GM06990 (cell line): ENCODE measurements around the gene ASTL.

Experiments used
- DNase-seq: peaks from one replicate; pipeline ENCODE4 v3.0.0-alpha.2; 2011; ENCODE audit not compliant: insufficient read length; ENCODE audit errors: extremely low read depth
- H3K27me3 ChIP-seq: replicated peaks from 2 replicates; pipeline ENCODE4 v1.6.0; 2011; ENCODE audit warnings: low read length; ENCODE audit not compliant: control insufficient read depth, insufficient read depth
- H3K36me3 ChIP-seq: 2 replicates; pipeline ENCODE4 v1.5.1; 2011; ENCODE audit warnings: low read length; ENCODE audit not compliant: control insufficient read depth, insufficient read depth
- H3K4me3 ChIP-seq: replicated peaks from 2 replicates; pipeline ENCODE4 v1.5.1; 2011; ENCODE audit warnings: low read depth, mild to moderate bottlenecking, control low read depth, low read length
- TF ChIP-seq, protein P1 (sequence below): IDR thresholded peaks from 2 replicates; pipeline ENCODE4 v1.5.1; 2011; ENCODE audit warnings: low read length, control low read depth, mild to moderate bottlenecking, inconsistent platforms; ENCODE audit not compliant: insufficient read depth, poor library complexity, severe bottlenecking

Gene ASTL

GRCh38 chr2:96150007-96150640, 11.8 kb upstream of the ASTL start:
- TF ChIP-seq, protein P1, sequence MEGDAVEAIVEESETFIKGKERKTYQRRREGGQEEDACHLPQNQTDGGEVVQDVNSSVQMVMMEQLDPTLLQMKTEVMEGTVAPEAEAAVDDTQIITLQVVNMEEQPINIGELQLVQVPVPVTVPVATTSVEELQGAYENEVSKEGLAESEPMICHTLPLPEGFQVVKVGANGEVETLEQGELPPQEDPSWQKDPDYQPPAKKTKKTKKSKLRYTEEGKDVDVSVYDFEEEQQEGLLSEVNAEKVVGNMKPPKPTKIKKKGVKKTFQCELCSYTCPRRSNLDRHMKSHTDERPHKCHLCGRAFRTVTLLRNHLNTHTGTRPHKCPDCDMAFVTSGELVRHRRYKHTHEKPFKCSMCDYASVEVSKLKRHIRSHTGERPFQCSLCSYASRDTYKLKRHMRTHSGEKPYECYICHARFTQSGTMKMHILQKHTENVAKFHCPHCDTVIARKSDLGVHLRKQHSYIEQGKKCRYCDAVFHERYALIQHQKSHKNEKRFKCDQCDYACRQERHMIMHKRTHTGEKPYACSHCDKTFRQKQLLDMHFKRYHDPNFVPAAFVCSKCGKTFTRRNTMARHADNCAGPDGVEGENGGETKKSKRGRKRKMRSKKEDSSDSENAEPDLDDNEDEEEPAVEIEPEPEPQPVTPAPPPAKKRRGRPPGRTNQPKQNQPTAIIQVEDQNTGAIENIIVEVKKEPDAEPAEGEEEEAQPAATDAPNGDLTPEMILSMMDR = no peak

DNA sequence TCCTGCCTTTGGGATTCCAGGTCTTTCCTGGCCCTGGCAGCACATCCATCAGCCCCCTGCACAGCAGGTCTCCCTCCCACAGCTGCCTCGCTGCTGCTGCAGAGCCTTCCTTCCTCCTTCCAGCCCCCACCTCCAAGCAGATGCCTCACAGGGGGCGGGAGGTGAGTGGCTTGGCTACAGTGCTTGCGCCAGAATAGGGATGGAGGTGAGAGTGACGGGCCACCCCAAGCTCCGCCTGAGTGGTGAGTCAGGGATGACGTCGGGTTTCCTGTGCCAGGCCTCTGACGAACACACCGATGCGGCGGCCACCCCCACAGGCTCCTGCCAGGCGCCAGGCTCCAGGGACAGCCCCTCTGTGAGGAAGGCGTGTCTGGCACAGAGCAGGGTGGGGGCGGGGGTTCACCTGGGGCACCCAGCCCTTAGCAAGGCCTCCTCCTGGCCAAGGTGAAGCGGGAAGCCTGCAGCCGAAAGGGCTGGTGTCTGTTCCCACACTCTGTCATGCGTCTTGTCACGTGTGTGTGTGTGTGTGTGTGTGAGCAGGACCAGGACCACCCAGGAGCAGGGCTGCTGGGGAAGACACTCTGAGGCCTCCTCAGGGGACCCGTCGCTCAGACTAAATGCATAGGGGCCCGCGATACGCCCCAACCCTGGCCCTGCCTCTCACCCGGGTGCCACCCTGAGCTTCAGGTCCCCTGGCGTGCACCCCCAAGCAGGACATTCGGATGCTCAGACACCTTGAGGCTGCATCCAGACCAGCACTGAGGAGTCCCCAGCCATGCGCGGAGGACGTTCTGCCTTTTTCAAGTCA, 10.3 kb upstream of the ASTL start:
- DNase-seq = peak; percentile 88
- 0 out of 2 replicates have a peak overlapping the region, but pooled peaks have one; percentile 6 for H3K4me3 ChIP-seq

More at GRCh38 chr2:96150007-96150640, 11.8 kb upstream of the ASTL start:
- H3K27me3 ChIP-seq = no peaks in the 10 kb centered on the region
- no peak overlapping the region for H3K4me3 ChIP-seq
- DNase-seq = no peak
- no peaks in the 10 kb centered on the region for H3K36me3 ChIP-seq

DNA sequence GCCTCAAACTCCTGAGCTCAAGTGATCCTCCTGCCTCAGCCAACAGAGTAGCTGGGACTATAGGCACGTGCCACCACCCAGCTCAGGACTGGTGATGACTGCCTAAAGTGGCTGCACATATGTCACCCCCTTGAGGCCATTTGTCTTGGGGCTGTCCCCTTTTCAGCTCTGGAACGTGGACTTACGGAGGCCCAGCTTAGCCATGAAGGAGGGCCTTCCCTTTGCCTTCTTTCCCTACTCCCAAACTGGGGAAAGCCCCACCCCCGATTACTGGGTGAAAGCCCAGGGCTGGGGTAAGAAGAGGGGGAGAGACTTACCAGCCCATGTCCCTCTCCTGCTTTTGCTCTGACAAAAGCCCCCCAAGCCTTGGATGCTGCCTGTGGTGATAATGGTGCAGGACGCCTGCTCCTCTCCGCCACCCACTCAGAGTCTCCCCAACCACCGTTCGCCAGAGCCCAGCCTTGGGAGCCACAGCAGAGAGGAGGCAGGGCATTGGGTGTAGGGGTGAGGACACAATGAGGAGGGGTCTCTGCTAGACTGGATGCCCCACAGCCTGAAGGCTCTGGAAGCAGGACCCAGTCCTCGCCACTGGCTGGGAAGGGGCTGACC, 9.4 kb upstream of the ASTL start:
- no peak overlapping the region for H3K4me3 ChIP-seq
- TF ChIP-seq, protein P1 = no peak
- no peaks in the 10 kb centered on the region for H3K27me3 ChIP-seq
- no peak for DNase-seq
- H3K36me3 ChIP-seq = peaks cover 12% of the 10 kb centered on the region

More for the DNA sequence above, 10.3 kb upstream of the ASTL start:
- H3K27me3 ChIP-seq = no peaks in the 10 kb centered on the region
- TF ChIP-seq, protein P1 = no peak
- peaks cover 6% of the 10 kb centered on the region for H3K36me3 ChIP-seq

- Histone ChIP-seq H3K36me3 (peaks cover 18% of the 10 kb centered on the region), H3K27me3 (no peaks in the 10 kb centered on the region), H3K4me3 (peak overlapping the region; percentile 41)
- no peak for DNase-seq
- TF ChIP-seq, protein P1 = no peak
Observed at GRCh38 chr2:96146881-96147592, 8.7 kb upstream of the ASTL start.

- Histone ChIP-seq H3K27me3 (no peaks in the 10 kb centered on the region), H3K4me3 (peak overlapping the region; percentile 41), H3K36me3 (peaks cover 18% of the 10 kb centered on the region)
- TF ChIP-seq, protein P1 = no peak
- DNase-seq = peak; percentile 93
Observed at GRCh38 chr2:96146153-96146880, 8.0 kb upstream of the ASTL start.
